GM04503 (cell line): Measurements from ENCODE around the gene ARID5B.

ENCODE experiments used
- DNase-seq: peaks from one replicate; pipeline ENCODE4 v3.0.0-alpha.2; 2012; ENCODE audit warnings: low read depth

ARID5B gene

DNA sequence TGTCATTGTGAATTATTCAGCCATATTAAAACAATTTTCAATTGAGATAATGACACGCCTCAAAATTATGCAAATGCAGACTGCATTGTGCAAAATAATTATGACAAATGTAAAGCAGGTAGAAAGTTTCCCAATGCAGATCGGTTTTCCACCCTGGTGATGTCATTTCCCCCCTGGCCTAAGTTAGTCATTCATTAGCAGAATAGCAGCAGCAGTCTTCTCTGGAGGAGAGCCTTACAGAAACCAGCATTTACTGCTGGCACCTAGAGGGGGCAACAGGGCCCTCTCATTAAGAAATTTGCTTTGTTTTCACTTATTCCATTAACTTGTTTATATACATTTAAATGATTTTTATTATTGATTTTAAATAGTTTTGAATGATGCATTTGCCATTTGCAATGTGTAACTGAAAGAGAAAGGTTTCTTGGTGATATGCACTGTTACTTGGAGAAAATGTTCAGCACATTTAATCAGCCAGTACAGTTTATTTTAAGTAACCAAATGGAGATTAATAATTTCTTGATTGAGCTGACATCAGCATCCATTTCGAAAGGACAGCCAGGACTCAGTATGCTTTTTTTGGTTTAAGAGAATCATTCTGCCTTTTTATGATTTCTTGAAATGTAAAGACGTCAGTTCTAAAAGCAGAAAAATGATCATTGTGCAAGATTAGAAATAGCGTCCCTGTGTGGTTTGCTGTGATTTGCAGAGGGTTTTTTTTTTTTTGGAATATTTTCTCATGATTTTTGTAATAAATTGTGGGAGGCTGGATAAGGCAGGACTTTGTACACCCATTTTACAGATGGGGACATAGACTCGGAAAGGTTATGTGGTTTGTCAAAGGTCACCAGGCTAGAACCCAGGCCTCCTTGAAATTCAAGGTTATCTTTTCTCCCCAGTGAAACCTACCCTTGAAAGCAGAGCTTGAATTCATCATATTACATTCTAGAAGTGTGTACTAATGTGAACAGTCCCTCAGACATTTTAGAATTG, 3.5 kb downstream of the ARID5B start:
- DNase-seq: no peak

DNA sequence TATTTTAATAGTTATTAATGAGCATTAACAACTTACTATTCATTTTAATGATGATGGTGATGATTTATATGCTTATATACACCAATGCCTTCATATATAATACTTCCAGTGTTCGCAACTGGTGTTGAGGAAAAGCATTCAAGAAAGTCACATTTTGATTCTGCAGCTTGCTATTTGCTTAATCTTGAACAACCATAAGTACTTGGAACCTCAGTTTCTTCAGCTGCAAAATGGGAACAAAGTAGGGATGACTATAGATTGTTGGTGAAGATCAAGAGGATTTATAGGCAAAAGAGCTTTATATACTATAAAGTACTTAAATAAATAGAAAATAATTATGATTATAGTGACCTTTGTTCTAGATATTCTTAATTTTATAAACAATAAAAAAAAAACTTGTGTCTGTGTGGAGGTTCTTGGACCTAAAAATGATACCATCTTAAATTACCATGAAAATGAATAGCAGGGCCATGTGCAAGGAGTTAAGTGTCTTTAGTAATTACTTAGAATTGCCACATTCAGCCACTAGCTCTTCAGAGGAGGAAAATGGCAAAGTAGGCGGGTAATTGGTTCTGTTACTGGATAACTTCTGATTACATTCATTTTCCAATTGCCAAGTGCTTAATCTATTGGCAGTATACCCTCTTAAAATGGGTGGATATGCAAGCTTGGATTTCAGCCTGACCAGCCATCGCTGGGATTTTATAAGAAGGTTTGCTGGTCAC, 4.5 kb downstream of the ARID5B start:
- no peak for DNase-seq

DNA sequence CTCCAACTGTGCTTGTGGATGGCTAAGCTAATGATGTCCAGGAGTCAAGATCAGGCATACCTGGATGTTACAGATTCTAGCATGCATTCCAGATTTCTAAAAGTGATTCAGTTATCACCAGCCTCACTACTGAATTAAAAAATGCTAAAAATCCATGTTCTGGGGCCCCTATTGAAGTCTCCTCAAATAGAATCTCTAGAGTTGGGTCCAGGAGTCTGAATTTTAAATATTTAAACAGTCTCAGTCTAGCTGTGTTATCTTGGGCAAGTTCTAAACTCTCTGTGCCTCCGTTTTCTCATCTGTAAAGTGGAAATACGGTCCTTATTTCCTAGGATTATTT, 5.0 kb downstream of the ARID5B start:
- DNase-seq: no peak

DNA sequence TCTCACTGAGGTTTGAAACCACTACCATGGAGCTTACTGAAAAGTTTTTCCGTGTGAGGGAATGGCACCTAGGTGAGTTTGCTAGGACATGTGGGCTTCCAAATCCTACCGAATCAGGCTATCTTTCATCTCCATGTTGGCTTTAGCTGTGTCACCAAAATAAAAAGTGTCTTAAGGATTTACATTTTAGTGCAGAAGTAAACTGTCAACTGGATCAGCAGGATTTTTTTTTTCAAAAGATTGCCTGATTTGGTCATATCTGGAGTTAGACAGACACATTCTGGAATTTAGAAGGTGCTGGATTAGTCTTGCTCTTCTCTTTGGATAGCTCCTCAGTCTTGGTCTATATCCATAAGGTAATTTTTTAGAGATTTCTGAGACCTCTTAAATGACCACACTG, 5.5 kb downstream of the ARID5B start:
- DNase-seq: no peak

DNA sequence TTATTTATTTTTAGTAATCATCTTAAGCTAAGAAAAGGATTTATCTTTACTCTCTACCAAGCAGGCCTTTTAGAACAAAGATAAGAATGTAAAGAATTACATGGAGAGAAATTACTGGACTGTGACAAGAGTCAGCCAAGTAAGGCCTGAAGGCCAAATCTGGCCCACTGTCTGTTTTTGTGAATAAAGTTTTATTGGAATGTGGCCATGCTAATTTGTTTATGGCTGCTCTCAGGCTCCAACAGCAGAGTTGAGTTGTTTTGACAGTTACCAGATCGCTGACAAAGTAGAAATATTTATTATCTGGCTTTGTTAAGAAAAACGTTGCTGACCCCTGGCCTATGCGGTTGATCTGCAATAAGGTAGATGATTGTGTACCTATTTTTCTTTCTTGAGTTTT, 6.1 kb downstream of the ARID5B start:
- DNase-seq: no peak

DNA sequence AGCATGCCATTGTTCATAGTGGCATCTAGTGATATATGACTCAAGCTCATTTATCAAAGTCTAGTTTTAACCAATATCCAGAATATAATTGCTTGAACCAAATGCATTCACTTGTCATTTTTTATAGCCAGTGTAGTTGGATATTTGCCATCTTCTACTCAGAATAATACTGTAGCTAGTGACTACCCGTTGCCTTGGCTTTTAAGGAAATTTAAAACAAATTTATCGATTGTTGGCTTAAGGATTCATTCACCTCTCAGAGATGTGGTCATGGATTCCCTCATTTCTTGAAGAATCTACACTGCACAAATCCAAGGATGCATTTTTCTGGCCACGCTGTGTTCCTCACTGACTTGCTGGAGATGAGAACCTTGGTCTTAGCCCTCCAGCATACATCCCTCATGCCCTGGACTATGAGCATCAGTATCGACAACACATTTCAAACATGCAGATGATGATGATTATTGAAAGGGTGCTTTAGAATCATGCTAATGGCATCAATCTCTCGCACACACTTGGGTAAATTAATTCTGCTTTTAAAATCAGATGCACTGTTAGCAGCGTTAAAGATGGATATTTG, 8.8 kb downstream of the ARID5B start:
- DNase-seq: no peak

DNA sequence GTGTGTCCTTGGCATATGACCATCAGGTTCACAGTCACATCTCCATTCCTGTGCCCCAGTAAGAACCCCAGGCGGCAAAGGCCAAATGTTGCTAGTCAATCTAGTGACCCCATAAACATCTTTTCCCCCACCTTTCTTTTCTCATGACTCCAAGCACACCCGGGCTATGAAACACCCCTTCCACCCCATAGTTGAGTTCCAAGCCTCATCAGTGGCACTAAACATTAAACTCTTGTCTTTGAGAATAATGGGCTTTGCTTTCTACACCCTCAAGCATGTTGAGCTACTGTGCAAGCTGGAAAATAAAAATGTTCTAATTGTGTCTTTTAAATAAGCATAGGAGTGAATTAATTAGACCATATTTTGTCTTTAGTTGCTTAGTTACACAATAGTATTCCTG, 9.4 kb downstream of the ARID5B start:
- no peak for DNase-seq

DNA sequence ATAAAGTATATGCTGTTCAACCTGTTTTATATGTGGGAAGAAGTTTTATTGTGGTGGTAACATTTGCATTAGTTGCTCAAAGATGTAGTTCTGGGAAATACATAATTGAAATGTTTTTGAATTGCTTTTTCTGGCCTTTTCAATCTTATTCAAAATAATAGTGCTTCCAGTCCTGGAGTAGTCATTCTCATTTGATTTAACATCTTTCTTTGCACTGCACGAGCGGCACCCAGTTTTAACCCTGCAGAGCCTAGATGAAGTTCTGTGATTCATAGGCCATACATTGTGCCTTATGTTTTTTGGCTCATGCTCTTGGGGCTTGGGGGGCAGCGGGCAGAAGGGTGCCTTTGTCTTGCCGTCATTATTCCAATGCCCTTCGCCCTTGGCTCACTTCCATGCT, 9.9 kb downstream of the ARID5B start:
- no peak for DNase-seq

DNA sequence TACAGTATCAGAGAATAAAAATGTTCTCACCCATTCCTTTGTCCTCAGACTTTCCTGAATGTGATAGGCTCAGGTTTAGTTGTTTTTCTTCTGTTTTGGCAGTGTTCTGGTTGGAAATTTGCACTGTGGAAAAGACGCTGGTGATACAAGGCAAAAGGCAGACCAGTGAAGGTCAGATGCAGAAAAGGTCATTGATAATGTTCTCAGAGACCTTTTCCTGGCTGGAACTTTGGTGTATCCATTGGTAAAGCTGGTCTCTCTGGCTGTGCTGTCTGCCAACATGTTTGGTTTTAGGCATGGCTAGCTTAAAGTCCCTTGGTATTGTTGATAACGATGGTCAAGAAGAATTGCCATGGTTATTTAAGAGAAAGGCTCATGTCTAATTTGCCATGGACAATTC, 11.5 kb downstream of the ARID5B start:
- DNase-seq: no peak

DNA sequence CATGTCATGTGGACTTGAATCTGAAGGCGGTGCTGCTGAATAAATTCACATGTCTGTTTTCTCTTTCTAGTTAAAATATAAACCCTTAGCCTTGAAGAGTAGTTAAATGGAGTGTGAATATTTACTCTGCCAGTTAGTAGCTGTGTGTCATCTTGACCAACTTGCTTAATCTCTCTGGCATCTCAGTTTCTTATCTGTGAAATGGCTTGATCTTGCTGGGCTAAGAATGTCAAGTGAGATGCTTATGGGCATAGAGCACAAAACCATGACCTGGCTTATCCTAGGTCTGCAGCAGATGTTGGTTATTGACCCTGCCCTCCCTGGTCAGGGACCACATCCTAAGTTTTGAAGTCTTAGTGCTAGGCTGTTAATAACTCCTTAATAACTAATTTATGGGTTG, 16.6 kb downstream of the ARID5B start:
- no peak for DNase-seq

DNA sequence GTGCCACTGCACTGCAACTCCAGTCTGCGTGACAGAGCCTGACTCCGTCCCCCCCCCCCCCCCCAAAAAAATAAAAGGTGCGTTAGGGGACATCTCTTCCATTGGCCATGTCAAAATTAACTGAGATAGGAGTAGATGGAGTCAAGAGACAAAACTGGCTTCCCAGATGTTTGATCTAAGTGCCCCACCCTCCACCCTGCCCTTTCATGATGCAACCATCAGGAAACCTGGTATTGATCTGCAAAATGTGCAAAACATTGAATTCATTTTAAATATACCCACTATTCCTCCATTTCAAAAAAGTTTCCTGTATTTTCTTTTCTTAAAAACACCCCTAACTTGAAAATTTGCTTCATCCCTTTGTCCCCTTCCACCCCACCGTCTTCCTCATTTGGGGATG, 17.5 kb downstream of the ARID5B start:
- no peak for DNase-seq

DNA sequence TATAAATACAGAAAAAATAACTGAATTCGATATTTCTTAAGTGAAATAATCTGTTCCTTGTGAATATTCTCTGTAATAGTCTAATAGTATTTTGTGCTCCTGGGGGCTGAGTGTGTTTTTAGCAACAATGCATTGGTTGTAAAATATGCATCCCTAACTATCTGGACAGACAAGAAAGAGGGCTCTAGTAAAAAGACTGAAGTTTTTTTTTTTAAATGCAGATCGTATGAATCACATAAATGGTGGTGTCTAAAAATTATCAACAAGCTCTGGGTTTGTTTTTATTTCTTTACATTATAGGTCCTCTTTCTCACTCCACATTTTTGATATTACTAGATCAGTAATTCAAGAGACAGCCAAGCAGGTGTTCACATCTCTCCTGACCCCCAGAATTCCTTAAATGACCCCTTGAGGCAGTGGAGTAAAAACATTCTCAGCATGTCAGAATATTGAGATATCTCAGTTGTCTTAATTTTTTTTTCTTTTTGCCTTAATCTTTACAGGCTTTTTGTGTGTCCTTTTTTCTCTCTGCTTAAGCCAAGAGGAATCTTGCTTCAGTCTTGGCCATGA, 18.2 kb downstream of the ARID5B start:
- DNase-seq: no peak

DNA sequence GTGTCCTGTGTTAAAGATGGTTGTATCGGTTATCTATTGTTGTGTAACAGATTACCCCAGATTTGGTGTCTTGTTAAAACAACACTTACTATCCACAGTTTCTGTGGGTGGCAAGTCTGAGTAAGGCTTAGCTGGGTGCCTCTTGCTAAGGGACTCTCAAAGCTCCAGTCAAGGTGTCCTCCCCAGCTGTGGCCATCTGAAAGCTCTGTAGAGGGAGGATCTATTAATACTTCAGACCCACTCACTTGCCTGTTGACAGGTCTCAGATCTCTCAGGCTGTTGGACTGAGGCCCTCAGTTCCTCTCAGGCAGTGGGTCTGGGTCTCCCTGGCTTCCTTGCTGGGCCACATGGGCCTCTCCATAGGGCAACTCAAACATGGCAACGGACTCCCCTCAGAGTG, 19.6 kb downstream of the ARID5B start:
- DNase-seq: no peak

DNA sequence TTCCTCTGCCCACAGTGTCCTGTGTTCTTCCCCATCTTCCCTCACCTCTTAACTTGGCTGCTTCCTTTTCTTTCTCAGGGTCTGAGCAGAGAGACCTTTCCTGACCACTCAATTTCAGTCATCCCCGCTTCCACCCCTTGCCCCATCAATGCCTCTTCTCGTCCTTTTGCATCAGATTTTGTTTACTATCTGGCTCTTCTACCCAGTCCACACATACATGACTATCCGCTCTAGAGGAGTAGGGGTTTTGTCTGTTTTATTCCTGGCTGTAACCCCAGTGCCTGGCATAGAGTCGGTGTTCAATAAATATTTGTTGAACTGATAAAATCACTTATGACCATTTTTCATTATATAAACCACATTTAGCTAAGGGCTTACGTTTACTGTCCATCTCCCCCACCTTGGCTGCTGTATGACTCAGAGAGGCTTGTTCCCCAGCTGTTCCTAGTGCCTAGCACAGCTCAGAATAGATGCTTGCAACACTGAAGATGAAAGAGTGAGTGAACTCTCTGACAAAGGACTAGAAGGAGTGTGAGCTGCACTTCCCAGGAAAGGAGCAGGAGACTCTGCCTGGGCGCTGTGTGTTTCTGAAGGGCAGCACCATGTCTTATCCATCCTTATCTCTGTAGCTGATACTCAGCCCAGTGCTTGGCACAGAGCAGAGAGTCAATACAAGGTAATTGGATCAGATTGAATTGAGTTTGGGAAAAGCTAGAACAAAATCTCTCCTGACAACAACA, 21.9 kb downstream of the ARID5B start:
- no peak for DNase-seq

DNA sequence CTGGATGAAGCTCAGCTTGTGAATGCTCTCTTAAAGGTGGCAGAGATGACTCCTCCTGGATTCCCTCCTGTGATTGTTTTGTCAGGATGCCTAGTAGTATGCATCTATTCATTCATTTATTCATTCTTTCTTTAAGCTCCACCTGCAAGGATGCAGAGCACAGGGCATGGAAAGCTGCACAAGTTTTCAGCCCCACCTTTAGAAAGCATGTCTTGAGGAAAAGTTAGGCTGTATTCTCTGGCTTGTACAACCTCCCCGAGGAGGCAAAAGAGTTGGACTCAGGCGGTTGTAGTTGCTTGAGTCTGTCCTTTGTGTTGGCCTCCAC, 22.4 kb downstream of the ARID5B start:
- no peak for DNase-seq

DNA sequence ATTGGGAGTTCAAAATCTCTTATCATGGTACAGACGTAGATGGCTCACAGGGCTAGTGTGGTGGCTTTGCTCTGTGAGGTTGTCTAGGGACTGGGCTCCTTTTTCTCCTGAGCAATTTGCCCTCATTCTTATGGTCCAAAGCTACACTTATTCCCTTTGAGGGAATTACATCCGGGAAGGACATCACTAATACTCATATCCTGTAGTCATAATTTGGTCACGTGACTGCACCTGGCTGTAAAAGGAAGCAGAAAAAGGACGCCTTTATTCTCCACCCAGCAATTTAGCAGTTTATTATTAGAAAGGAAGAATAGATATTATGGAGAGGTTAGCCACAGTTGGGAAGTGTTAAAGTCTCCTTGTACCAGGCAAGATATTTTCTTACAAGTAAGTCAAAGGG, 28.1 kb downstream of the ARID5B start:
- DNase-seq: no peak

DNA sequence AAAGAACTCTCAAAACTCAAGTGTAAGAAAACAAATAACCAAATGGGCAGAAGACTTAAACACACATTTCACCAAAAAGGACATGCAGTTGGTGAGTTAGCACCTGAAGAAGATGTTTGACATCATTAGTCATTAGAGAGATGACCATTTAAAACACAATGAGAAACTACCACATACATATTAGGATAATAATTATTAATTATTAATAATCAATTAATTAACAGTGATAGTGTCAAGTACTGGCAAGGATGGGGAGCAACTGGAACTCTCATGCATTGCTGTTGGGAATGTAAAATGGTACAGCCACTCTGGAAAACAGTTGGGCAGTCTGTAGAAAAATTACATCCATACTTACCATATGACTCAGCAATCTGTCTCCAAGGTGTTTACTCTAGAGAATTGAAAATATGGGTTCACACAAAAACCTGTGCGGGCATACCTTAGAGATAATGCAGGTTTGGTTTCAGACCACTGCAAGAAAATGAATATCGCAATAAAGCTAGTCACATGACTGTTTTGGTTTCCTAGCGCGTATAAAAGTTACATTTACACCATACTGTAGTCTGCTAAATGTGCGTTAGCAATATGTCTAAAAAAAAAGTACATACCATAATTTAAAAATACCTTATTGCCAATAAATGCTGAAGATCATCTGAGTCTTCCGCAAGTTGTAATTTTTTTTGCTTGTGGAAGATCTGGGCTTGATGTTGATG, 30.3 kb downstream of the ARID5B start:
- DNase-seq: no peak

DNA sequence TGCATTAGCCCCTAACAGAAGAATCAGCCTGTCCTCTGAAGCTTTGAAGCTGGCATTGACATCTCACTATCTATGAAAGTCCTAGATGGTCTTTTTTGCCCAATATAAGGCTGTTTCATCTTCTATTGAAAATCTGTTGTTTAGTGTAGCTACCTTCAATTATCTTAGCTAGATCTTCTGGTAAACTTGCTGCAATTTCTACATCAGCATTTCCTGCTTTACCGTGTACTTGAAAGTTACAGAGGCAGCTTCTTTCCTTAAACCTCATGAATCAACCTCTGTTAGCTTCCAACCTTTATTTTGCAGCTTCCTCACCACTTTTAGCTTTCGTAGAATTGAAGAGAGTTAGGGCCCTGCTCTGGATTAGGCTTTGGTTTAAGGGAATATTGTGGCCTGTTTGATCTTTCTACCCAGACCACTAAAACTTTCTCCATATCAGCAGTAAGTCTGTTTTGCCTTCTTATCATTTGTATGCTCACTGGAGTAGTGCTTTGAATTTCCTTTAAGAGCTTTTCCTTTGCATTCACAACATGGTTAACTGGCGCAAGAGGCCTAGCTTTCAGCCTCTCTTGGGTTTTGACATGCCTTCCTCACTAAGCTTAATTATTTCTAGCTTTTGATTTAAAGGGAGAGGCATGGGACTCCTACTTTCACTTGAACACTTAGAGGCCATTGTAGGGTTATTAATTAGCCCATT, 32.5 kb downstream of the ARID5B start:
- no peak for DNase-seq

DNA sequence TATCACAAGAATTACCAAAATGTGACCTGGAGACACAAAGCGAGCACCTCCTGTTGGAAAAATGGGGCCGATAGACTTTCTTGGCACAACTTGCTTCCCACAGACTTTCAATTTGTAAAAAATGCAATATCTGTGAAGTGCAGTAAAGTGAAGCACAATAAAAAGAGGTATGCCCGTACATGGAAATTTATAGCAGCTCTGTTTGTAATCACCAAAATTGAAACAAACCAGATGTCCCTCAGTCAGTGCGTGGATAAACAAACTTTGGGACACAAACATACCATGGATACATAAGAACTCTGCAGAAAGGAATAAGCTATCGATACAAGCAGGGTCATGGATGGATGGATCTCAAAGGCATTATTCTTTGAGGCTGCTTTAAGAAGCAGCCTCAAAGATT, 33.6 kb downstream of the ARID5B start:
- DNase-seq: peak; percentile 28

DNA sequence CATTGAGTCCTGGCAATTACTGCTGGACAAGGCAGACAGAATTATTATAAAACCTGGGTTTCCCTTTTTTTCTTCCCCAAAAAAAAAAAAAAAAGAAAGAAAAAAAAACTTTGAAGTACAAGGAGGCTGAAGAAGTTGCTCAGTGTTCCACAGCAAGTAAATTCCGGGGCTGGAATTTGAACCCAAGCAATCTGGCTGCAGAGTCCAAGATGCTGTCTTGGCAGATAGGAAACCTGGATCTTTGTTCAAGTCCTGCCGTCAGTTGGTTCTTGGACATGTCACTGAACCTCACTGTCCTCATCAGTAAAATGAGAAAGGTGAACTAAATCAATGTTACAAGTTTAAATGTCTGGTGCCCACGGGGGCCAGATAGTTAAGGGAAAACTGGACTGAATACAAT, 35.3 kb downstream of the ARID5B start:
- DNase-seq: no peak
